Mesendoderm (in vitro differentiated cells): ENCODE results near the gene DPRX.
"Not testable (repeated sequence)": the region's sequence is repeated elsewhere in the genome, so short reads cannot be mapped to it uniquely, and the experiment has no call there.

Experiments
- DNase-seq: peaks from one replicate; pipeline ENCODE4 v3.0.0; 2013
- H2AK5ac ChIP-seq: 2 replicates; pipeline ENCODE4 v1.6.1; 2013; ENCODE audit warnings: low read length, inconsistent platforms
- H2BK120ac ChIP-seq: 2 replicates; pipeline ENCODE4 v1.6.1; 2013; ENCODE audit warnings: low read depth, mild to moderate bottlenecking, low read length, moderate library complexity, mixed read lengths
- H2BK15ac ChIP-seq: replicated peaks from 2 replicates; pipeline ENCODE4 v1.6.1; 2013; ENCODE audit warnings: low read depth, mild to moderate bottlenecking, moderate library complexity
- H2BK5ac ChIP-seq: 2 replicates; pipeline ENCODE4 v1.6.1; 2013; ENCODE audit warnings: low read length, inconsistent platforms
- H3K18ac ChIP-seq: 2 replicates; pipeline ENCODE4 v1.6.1; 2013; ENCODE audit warnings: mild to moderate bottlenecking, low read length, mixed read lengths
- H3K23ac ChIP-seq: one replicate; pipeline ENCODE4 v1.6.1; 2013; ENCODE audit warnings: low read length
- H3K27ac ChIP-seq: 2 replicates; pipeline ENCODE4 v1.5.1; 2013; ENCODE audit warnings: low read depth, mild to moderate bottlenecking, inconsistent platforms, low read length, moderate library complexity
- H3K27me3 ChIP-seq: 2 replicates; pipeline ENCODE4 v1.6.1; 2013; ENCODE audit warnings: low read length, control low read depth, mild to moderate bottlenecking, inconsistent platforms; ENCODE audit not compliant: insufficient read depth, poor library complexity
- H3K36me3 ChIP-seq: 2 replicates; pipeline ENCODE4 v1.6.1; 2013; ENCODE audit warnings: low read length, inconsistent platforms; ENCODE audit not compliant: control insufficient read depth, insufficient read depth
- H3K4ac ChIP-seq: one replicate; pipeline ENCODE4 v1.6.1; 2013; ENCODE audit warnings: low read depth, mild to moderate bottlenecking, low read length, moderate library complexity
- H3K4me1 ChIP-seq: 2 replicates; pipeline ENCODE4 v1.6.1; 2013; ENCODE audit warnings: low read depth, low read length, inconsistent platforms; ENCODE audit not compliant: control insufficient read depth
- H3K4me2 ChIP-seq: 2 replicates; pipeline ENCODE4 v1.6.1; 2013; ENCODE audit warnings: low read length
- H3K4me3 ChIP-seq: 2 replicates; pipeline ENCODE4 v1.5.1; 2013; ENCODE audit warnings: mild to moderate bottlenecking, low read length
- H3K56ac ChIP-seq: one replicate; pipeline ENCODE4 v1.6.1; 2013; ENCODE audit warnings: low read length
- H3K79me1 ChIP-seq: 2 replicates; pipeline ENCODE4 v1.6.1; 2013; ENCODE audit warnings: low read length, inconsistent platforms
- H3K79me2 ChIP-seq: 2 replicates; pipeline ENCODE4 v1.6.1; 2013; ENCODE audit warnings: mild to moderate bottlenecking, low read length; ENCODE audit not compliant: control insufficient read depth, insufficient read depth
- H3K9ac ChIP-seq: 2 replicates; pipeline ENCODE4 v1.6.1; 2013; ENCODE audit warnings: low read length, inconsistent platforms
- H4K5ac ChIP-seq: one replicate; pipeline ENCODE4 v1.6.1; 2013; ENCODE audit warnings: low read length
- H4K8ac ChIP-seq: one replicate; pipeline ENCODE4 v1.6.1; 2013; ENCODE audit warnings: low read depth, mild to moderate bottlenecking, control low read depth, low read length, moderate library complexity
- WGBS: extraction: QIAGEN DNeasy Blood & Tissue Kit; methylation state at CpG from one replicate; pipeline ENCODE4 v1.1.7; 2013; ENCODE audit warnings: low lambda C conversion rate, missing lambda C conversion rate; ENCODE audit not compliant: insufficient coverage; ENCODE audit errors: extremely low coverage; 5-methylcytosine and 5-hydroxymethylcytosine counted together

Gene DPRX

GRCh38 chr19:53664760-53665159 lies 33.0 kb downstream of the DPRX start:
- H3K79me1 ChIP-seq, result no peaks in the 10 kb centered on the region
- H3K79me2 ChIP-seq, result no peaks in the 10 kb centered on the region
- H2BK15ac ChIP-seq, result no peak overlapping the region
- H3K4me1 ChIP-seq, result no peaks in the 10 kb centered on the region
- no peak overlapping the region for H3K9ac ChIP-seq
- no peak overlapping the region for H3K23ac ChIP-seq
- no peaks in the 10 kb centered on the region for H3K36me3 ChIP-seq
- no peak overlapping the region for H2AK5ac ChIP-seq
- H3K4me2 ChIP-seq, result no peak overlapping the region
- no peak for DNase-seq
- no peak overlapping the region for H4K5ac ChIP-seq
- H3K27me3 ChIP-seq, result no peaks in the 10 kb centered on the region
- H3K56ac ChIP-seq, result no peak overlapping the region
- WGBS, result no CpG with 5 or more reads among the region's 2 CpGs
- no peak overlapping the region for H3K4me3 ChIP-seq
- no peak overlapping the region for H3K18ac ChIP-seq
- H2BK120ac ChIP-seq, result no peak overlapping the region
- H4K8ac ChIP-seq, result no peak overlapping the region
- no peak overlapping the region for H3K27ac ChIP-seq
- H3K4ac ChIP-seq, result no peak overlapping the region
- H2BK5ac ChIP-seq, result no peak overlapping the region

- H3K36me3 ChIP-seq, H3K56ac ChIP-seq, H3K79me1 ChIP-seq, H3K9ac ChIP-seq, H2BK15ac ChIP-seq, H3K4me1 ChIP-seq, H4K5ac ChIP-seq, H2BK5ac ChIP-seq, H2AK5ac ChIP-seq, H3K27ac ChIP-seq, H3K4ac ChIP-seq, H3K27me3 ChIP-seq, H3K4me2 ChIP-seq, H3K4me3 ChIP-seq, H3K23ac ChIP-seq, H3K79me2 ChIP-seq, H3K18ac ChIP-seq, H2BK120ac ChIP-seq, H4K8ac ChIP-seq: not testable (repeated sequence)
- peak; percentile 32 for DNase-seq
- WGBS, result no CpG with 5 or more reads among the region's 3 CpGs
These were observed 34.5 kb downstream of the DPRX start for GRCh38 chr19:53666331-53666730.

GRCh38 chr19:53668804-53669203 lies 37.0 kb downstream of the DPRX start:
- not testable (repeated sequence) for H3K79me1 ChIP-seq, H3K4me3 ChIP-seq, H2BK5ac ChIP-seq, H3K23ac ChIP-seq, H2BK15ac ChIP-seq, H4K5ac ChIP-seq, H3K36me3 ChIP-seq, H3K4ac ChIP-seq, H2AK5ac ChIP-seq, H3K4me1 ChIP-seq, H3K9ac ChIP-seq, H4K8ac ChIP-seq, H2BK120ac ChIP-seq, H3K56ac ChIP-seq, H3K79me2 ChIP-seq, H3K27me3 ChIP-seq, H3K18ac ChIP-seq, H3K27ac ChIP-seq, H3K4me2 ChIP-seq
- peak; percentile 17 for DNase-seq
- no CpG with 5 or more reads among the region's 3 CpGs for WGBS

GRCh38 chr19:53670345-53670744 lies 38.5 kb downstream of the DPRX start:
- Histone ChIP-seq H3K4me2 (no peak overlapping the region), H4K5ac (no peak overlapping the region), H3K79me2 (no peaks in the 10 kb centered on the region), H2BK15ac (no peak overlapping the region), H2BK5ac (no peak overlapping the region), H3K36me3 (no peaks in the 10 kb centered on the region), H3K56ac (peak overlapping the region; percentile 10), H2BK120ac (no peak overlapping the region), H3K18ac (no peak overlapping the region), H3K4ac (no peak overlapping the region), H3K4me3 (no peak overlapping the region), H3K4me1 (no peaks in the 10 kb centered on the region), H3K27ac (no peak overlapping the region), H3K9ac (no peak overlapping the region), H3K23ac (no peak overlapping the region), H2AK5ac (no peak overlapping the region), H3K27me3 (no peaks in the 10 kb centered on the region), H4K8ac (no peak overlapping the region), H3K79me1 (no peaks in the 10 kb centered on the region)
- peak; percentile 70 for DNase-seq
- WGBS, result no CpG with 5 or more reads among the region's 5 CpGs

GRCh38 chr19:53671663-53672062 lies 39.9 kb downstream of the DPRX start:
- DNase-seq, result no peak
- Histone ChIP-seq H3K79me2 (no peaks in the 10 kb centered on the region), H2AK5ac (no peak overlapping the region), H3K4me2 (no peak overlapping the region), H3K4me3 (no peak overlapping the region), H2BK5ac (no peak overlapping the region), H2BK120ac (no peak overlapping the region), H4K8ac (no peak overlapping the region), H3K4me1 (no peaks in the 10 kb centered on the region), H3K27me3 (no peaks in the 10 kb centered on the region), H3K27ac (no peak overlapping the region), H3K4ac (no peak overlapping the region), H3K23ac (no peak overlapping the region), H2BK15ac (no peak overlapping the region), H3K56ac (no peak overlapping the region), H3K9ac (no peak overlapping the region), H3K36me3 (no peaks in the 10 kb centered on the region), H4K5ac (no peak overlapping the region), H3K18ac (no peak overlapping the region), H3K79me1 (no peaks in the 10 kb centered on the region)
- no CpG with 5 or more reads among the region's 3 CpGs for WGBS
